HEK293T (cell line): ENCODE data around the gene MVB12A.

ENCODE experiments used
- FOXM1 ChIP-seq: fragments of 450-650 bp; IDR thresholded peaks from 2 replicates; pipeline ENCODE4 v1.6.1; 2017; ENCODE audit warnings: mild to moderate bottlenecking, borderline replicate concordance
- SUZ12 ChIP-seq: fragments of 450-650 bp; IDR thresholded peaks from 2 replicates; pipeline ENCODE4 v1.6.1; 2016; ENCODE audit warnings: mild to moderate bottlenecking

- no peak for TF ChIP-seq SUZ12
- no peak for TF ChIP-seq FOXM1
Observed at GRCh38 chr19:17473041-17473440, 53.2 kb downstream of the MVB12A start.
